PFSK-1 (cell line): ENCODE measurements around the gene LTC4S.

Experiments used
- FOXP2 ChIP-seq: optimal IDR thresholded peaks from 2 replicates; pipeline ENCODE3; 2011; ENCODE audit warnings: borderline replicate concordance, control low read depth, inconsistent platforms; ENCODE audit not compliant: insufficient read depth; ENCODE audit errors: extremely low read length, extremely low read depth
- POLR2AphosphoS5 ChIP-seq: IDR thresholded peaks from 2 replicates; pipeline ENCODE4 v1.6.1; 2012; ENCODE audit warnings: low read depth, mild to moderate bottlenecking, control low read depth, low read length, moderate library complexity
- REST ChIP-seq, 2 experiments: IDR thresholded peaks; 2 replicates each; pipeline versions ENCODE4 v1.6.1 to v1.8.0; 2011 to 2012; ENCODE audit warnings: low read depth in 2 of 2, low read length in 2 of 2, control low read depth in 1 of 2, inconsistent platforms in 1 of 2, mild to moderate bottlenecking in 1 of 2, moderate library complexity in 1 of 2; ENCODE audit not compliant: insufficient read depth in 1 of 2
- SIN3A ChIP-seq: IDR thresholded peaks from 2 replicates; pipeline ENCODE4 v1.6.1; 2012; ENCODE audit warnings: mild to moderate bottlenecking, low read length, moderate library complexity, borderline replicate concordance; ENCODE audit not compliant: insufficient read depth

- TF ChIP-seq FOXP2 = no peak
- no peak for TF ChIP-seq POLR2AphosphoS5
- TF ChIP-seq SIN3A = no peak
- no peak for TF ChIP-seq REST (IDR thresholded peaks at IDR 0.05; ENCODE audit: insufficient read depth in 1 of 2, low read depth in 2 of 2, low read length in 2 of 2)
These were observed 3.3 kb downstream of the LTC4S start for GRCh38 chr5:179796877-179797608.
